Coronary artery (tissue), 2 donors: ENCODE data around the gene CCDC85C.

Experiments used
- DNase-seq: peaks from one replicate; pipeline ENCODE4 v3.0.0-alpha.2; 2017; ENCODE audit warnings: low spot score
- H3K27ac ChIP-seq, 2 donors: fragments of 200-600 bp; sonication (generic); one replicate each; pipeline ENCODE4 v1.5.1; 2016 to 2019
- H3K4me3 ChIP-seq: fragments of 200-600 bp; sonication (generic); 2 replicates; pipeline ENCODE4 v1.5.1; 2016; ENCODE audit warnings: mild to moderate bottlenecking, moderate library complexity
- TF ChIP-seq, protein P1 (sequence below): fragments of 200-600 bp; sonication (generic); IDR thresholded peaks from one replicate; pipeline ENCODE4 v1.5.1; 2019; ENCODE audit warnings: antibody characterized with exemption

CCDC85C gene

DNA sequence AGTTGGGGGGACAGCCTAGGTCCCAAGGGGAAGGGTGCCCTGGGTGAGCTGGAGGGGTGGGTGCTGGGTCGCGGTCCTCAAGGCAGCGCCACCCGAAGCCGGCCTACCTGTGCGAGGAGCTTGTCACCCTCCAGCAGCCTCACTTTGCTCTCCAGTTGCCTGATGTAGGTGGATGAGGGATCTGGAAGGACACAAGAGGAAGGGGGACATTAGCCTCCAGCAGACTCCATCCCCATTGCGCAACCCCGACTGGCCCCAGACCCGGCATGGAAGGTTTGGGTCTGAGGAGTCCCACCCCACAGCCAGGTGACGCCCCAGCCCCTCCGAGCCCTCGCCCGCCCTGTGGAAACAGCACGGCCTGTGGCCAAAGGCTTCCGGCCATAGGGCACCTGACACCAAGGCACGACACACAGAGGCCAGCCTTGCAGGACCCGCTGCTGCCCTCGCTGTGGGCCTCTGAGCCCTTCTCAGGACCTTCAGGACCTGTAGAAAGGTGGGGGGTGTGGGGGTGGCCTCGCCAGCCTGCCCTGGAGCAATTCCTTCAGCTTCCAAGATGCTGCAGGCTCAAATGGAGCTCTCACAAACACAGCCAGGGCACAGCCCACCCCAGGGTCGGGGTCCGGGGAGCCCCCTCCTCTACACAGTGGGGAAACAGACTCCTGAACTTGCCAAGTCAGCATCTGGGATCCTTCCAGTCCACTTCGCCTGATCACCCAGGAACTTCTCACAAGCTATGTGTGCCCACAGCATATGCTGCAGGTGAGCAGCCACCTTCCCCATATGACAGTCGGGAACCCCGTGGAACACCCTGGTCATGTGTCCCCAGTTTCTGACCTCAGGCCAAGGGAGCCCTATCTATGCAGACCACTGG is 67.9 kb downstream of the CCDC85C start:
- H3K4me3 ChIP-seq, result no peak overlapping the region
- H3K27ac ChIP-seq, result no peak overlapping the region
- TF ChIP-seq, protein P1, sequence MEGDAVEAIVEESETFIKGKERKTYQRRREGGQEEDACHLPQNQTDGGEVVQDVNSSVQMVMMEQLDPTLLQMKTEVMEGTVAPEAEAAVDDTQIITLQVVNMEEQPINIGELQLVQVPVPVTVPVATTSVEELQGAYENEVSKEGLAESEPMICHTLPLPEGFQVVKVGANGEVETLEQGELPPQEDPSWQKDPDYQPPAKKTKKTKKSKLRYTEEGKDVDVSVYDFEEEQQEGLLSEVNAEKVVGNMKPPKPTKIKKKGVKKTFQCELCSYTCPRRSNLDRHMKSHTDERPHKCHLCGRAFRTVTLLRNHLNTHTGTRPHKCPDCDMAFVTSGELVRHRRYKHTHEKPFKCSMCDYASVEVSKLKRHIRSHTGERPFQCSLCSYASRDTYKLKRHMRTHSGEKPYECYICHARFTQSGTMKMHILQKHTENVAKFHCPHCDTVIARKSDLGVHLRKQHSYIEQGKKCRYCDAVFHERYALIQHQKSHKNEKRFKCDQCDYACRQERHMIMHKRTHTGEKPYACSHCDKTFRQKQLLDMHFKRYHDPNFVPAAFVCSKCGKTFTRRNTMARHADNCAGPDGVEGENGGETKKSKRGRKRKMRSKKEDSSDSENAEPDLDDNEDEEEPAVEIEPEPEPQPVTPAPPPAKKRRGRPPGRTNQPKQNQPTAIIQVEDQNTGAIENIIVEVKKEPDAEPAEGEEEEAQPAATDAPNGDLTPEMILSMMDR, result no peak
- no peak for DNase-seq

DNA sequence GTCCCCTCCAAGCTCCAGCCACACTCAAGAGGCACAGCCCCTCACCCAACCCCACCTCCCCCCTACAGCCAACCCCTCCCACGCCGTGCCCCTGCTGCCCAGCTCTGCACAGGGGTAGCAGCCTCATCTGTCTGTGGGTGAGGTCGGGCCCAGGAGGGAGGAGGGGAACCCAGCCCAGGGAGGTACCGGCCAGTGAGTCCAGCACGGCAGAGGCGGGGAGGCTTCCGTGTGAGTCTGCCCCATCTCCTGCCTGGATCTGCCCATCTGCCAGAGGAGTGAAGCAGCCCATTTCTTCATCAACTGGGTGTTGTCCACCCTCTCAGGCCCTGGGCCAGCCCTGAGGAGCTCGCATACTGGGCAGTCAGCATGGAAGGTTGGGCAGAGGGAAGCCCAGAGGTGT is 68.6 kb downstream of the CCDC85C start:
- no peak for DNase-seq
- TF ChIP-seq, protein P1, result no peak
- H3K27ac ChIP-seq, result no peak overlapping the region
- H3K4me3 ChIP-seq, result no peak overlapping the region

GRCh38 chr14:99534863-99535262 is 69.1 kb downstream of the CCDC85C start:
- Histone ChIP-seq H3K27ac (no peak overlapping the region), H3K4me3 (no peak overlapping the region)
- TF ChIP-seq, protein P1, result no peak
- no peak for DNase-seq

- TF ChIP-seq, protein P1, result no peak
- H3K27ac ChIP-seq, result no peak overlapping the region
- no peak for DNase-seq
- H3K4me3 ChIP-seq, result no peak overlapping the region
Observed at GRCh38 chr14:99534333-99534732, 69.7 kb downstream of the CCDC85C start.

DNA sequence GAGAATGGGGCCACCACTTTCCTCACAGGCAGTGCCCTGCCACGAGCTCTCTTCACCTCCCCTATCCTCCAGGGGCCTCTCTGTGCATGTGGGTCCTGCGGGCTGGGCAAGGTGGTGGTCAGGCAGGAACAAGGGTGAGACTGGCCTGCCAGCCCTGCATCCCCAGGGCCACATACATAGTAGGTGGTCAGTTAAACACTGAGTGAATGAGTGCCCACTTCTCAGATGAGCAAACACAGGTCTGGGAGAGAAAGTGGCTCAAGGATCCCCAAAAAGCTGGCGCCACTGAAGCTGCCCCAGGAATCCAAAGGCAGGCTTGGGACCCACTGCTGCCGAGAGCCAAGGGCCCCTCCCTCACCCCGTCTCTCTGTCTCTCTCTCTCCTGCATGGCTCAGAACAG is 71.7 kb downstream of the CCDC85C start:
- no peak overlapping the region for H3K4me3 ChIP-seq
- DNase-seq, result no peak
- no peak overlapping the region for H3K27ac ChIP-seq
- TF ChIP-seq, protein P1, result no peak

- DNase-seq, result no peak
- H3K27ac ChIP-seq, result no peak overlapping the region
- H3K4me3 ChIP-seq, result no peak overlapping the region
- TF ChIP-seq, protein P1, result no peak
Observed at GRCh38 chr14:99531251-99532096, 72.5 kb downstream of the CCDC85C start.
